IMR-90 (cell line): ENCODE data around the gene TFAP2B. TPM values are rescaled to one million over a fixed set of nuclear protein-coding genes. Genes with fewer than 3 reads are reported as not detected.

Experiments
- ATAC-seq: fragments of 200-7000 bp; cut with Tn5 transposase; 2 replicates; pipeline ENCODE4 v1.9.1; 2020; ENCODE audit warnings: low read depth, mild to moderate bottlenecking, moderate library complexity
- BruUV-seq: library from RNA; stranded (reverse); fragments of 400-500 nt; replicated peaks from 2 replicates; lab custom pipeline; 2021; lab: Mats Ljungman, UMichigan
- CTCF ChIA-PET: fragments of 300-600 bp; formaldehyde crosslinking; extraction: SDS; loops from one replicate; lab custom pipeline; 2021; ENCODE audit warnings: antibody characterized with exemption; lab: Yijun Ruan, JAX
- POLR2A ChIA-PET: fragments of 300-600 bp; sonication (Branson Sonifier 250); formaldehyde crosslinking; loops from one replicate; lab custom pipeline; 2022; ENCODE audit warnings: antibody characterized with exemption; ENCODE audit not compliant: unreplicated experiment; lab: Charles Lee
- DNase-seq: peaks from one replicate; pipeline ENCODE4 v3.0.0; 2013
- H2AFZ ChIP-seq: replicated peaks from 2 replicates; pipeline ENCODE3; 2013; ENCODE audit warnings: low read length, mild to moderate bottlenecking; ENCODE audit not compliant: poor library complexity
- H2AK5ac ChIP-seq: 2 replicates; pipeline ENCODE4 v1.6.1; 2013; ENCODE audit warnings: low read depth, low read length, inconsistent platforms
- H2AK9ac ChIP-seq: replicated peaks from 2 replicates; pipeline ENCODE3; 2013; ENCODE audit warnings: mild to moderate bottlenecking, low read depth, low read length, moderate library complexity; ENCODE audit not compliant: poor library complexity
- H2BK120ac ChIP-seq: 2 replicates; pipeline ENCODE4 v1.6.1; 2013; ENCODE audit warnings: low read depth, low read length, inconsistent platforms
- H2BK15ac ChIP-seq: 3 replicates; pipeline ENCODE4 v1.6.1; 2013; ENCODE audit warnings: low read depth, low read length, inconsistent platforms
- H2BK20ac ChIP-seq: 2 replicates; pipeline ENCODE4 v1.6.1; 2013; ENCODE audit warnings: low read depth, mild to moderate bottlenecking, inconsistent platforms, low read length, moderate library complexity
- H2BK5ac ChIP-seq: 2 replicates; pipeline ENCODE4 v1.6.1; 2013; ENCODE audit warnings: mild to moderate bottlenecking, low read depth, low read length, inconsistent platforms; ENCODE audit not compliant: poor library complexity, severe bottlenecking
- H3K14ac ChIP-seq: replicated peaks from 2 replicates; pipeline ENCODE4 v1.6.1; 2013; ENCODE audit warnings: low read depth, low read length, inconsistent platforms
- H3K18ac ChIP-seq: 2 replicates; pipeline ENCODE4 v1.6.1; 2013; ENCODE audit warnings: low read depth, low read length, control low read depth
- H3K23ac ChIP-seq: 2 replicates; pipeline ENCODE4 v1.6.1; 2013; ENCODE audit warnings: low read depth, low read length, inconsistent platforms
- H3K27ac ChIP-seq: 2 replicates; pipeline ENCODE4 v1.5.1; 2013; ENCODE audit warnings: mild to moderate bottlenecking, control low read depth, low read length; ENCODE audit not compliant: insufficient read depth
- H3K27me3 ChIP-seq: 2 replicates; pipeline ENCODE4 v1.6.1; 2013; ENCODE audit warnings: low read length; ENCODE audit not compliant: control insufficient read depth, insufficient read depth
- H3K36me3 ChIP-seq: 2 replicates; pipeline ENCODE4 v1.6.1; 2013; ENCODE audit warnings: low read length, mixed read lengths; ENCODE audit not compliant: control insufficient read depth, insufficient read depth
- H3K4ac ChIP-seq: 2 replicates; pipeline ENCODE4 v1.6.1; 2013; ENCODE audit warnings: low read depth, low read length, inconsistent platforms
- H3K4me1 ChIP-seq: 2 replicates; pipeline ENCODE4 v1.6.1; 2013; ENCODE audit warnings: low read length, mixed read lengths; ENCODE audit not compliant: control insufficient read depth, insufficient read depth
- H3K4me2 ChIP-seq: 2 replicates; pipeline ENCODE4 v1.6.1; 2013; ENCODE audit warnings: low read depth, mild to moderate bottlenecking, control low read depth, low read length, moderate library complexity
- H3K4me3 ChIP-seq: 2 replicates; pipeline ENCODE4 v1.5.1; 2013; ENCODE audit warnings: low read depth, mild to moderate bottlenecking, control low read depth, low read length, moderate library complexity; ENCODE audit not compliant: insufficient read depth
- H3K56ac ChIP-seq: 2 replicates; pipeline ENCODE4 v1.6.1; 2013; ENCODE audit warnings: low read length, inconsistent platforms; ENCODE audit not compliant: insufficient read depth; ENCODE audit errors: extremely low read depth
- H3K79me1 ChIP-seq, 2 experiments: 2 replicates each; pipeline ENCODE4 v1.6.1; 2013; ENCODE audit warnings: low read length in 2 of 2, inconsistent platforms in 1 of 2, low read depth in 1 of 2
- H3K9ac ChIP-seq: 2 replicates; pipeline ENCODE4 v1.6.1; 2013; ENCODE audit warnings: low read depth, low read length, control low read depth
- H3K9me1 ChIP-seq: 2 replicates; pipeline ENCODE4 v1.6.1; 2013; ENCODE audit warnings: low read length, inconsistent platforms; ENCODE audit not compliant: insufficient read depth
- H3K9me3 ChIP-seq: 2 replicates; pipeline ENCODE4 v1.6.1; 2013; ENCODE audit warnings: low read length; ENCODE audit not compliant: control insufficient read depth, insufficient read depth
- H4K20me1 ChIP-seq: 2 replicates; pipeline ENCODE4 v1.6.1; 2013; ENCODE audit warnings: low read length, inconsistent platforms; ENCODE audit not compliant: insufficient read depth
- H4K5ac ChIP-seq: 2 replicates; pipeline ENCODE4 v1.6.1; 2013; ENCODE audit warnings: mild to moderate bottlenecking, low read depth, low read length, control low read depth
- H4K8ac ChIP-seq, 2 experiments: 2 replicates each; pipeline ENCODE4 v1.6.1; 2013; ENCODE audit warnings: low read depth in 2 of 2, low read length in 2 of 2, control low read depth in 1 of 2, inconsistent platforms in 1 of 2
- H4K91ac ChIP-seq: 2 replicates; pipeline ENCODE4 v1.6.1; 2013; ENCODE audit warnings: low read depth, low read length, inconsistent platforms; ENCODE audit not compliant: insufficient read depth
- CHD1 ChIP-seq: IDR thresholded peaks from 2 replicates; pipeline ENCODE4 v1.6.1; 2012; ENCODE audit warnings: low read depth, low read length, improper control_type of control experiment
- CTCF ChIP-seq: conservative IDR thresholded peaks from 2 replicates; pipeline ENCODE4 v1.5.1; 2012; ENCODE audit warnings: mild to moderate bottlenecking, low read depth, low read length, improper control_type of control experiment
- MAZ ChIP-seq: IDR thresholded peaks from 2 replicates; pipeline ENCODE4 v1.6.1; 2012; ENCODE audit warnings: low read depth, mild to moderate bottlenecking, low read length, improper control_type of control experiment, moderate library complexity, borderline replicate concordance
- WGBS, 2 experiments: methylation state at CpG; one replicate each; pipeline versions ENCODE4 v1.1.5 to v1.1.7; 2013; ENCODE audit warnings: missing lambda C conversion rate in 2 of 2; ENCODE audit not compliant: insufficient read length in 1 of 2; ENCODE audit errors: extremely low coverage in 2 of 2; 5-methylcytosine and 5-hydroxymethylcytosine counted together
- dilution Hi-C: fragments of 300-500 bp; cut with HindIII; formaldehyde crosslinking; loops from one replicate; pipeline ENCODE4 v1.14.3; 2018; ENCODE audit warnings: low sequenced_read_pairs; ENCODE audit not compliant: unreplicated experiment
- in situ Hi-C: fragments of 300-500 bp; cut with MboI; formaldehyde crosslinking; loops from 3 replicates; pipeline ENCODE4 v1.14.3; 2019; ENCODE audit warnings: low sequenced_read_pairs, inconsistent platforms, mixed read lengths
- intact Hi-C: fragments of 100-400 bp; cut with micrococcal nuclease; formaldehyde crosslinking; loops from 2 replicates; pipeline ENCODE4 v1.10.0; 2022
- polyA plus RNA-seq, 3 experiments: library from polyadenylated mRNA; depleted of rRNA; stranded (reverse); fragments of >200 nt; gene quantifications; 2 replicates each; pipeline ENCODE4 v1.2.3, GENCODE V29; 2012; ENCODE audit warnings: low replicate concordance in 1 of 3
- total RNA-seq: library from RNA; depleted of rRNA; stranded (reverse); fragments of >200 nt; gene quantifications from 2 replicates; pipeline ENCODE4 v1.2.3, GENCODE V29; 2012

TFAP2B gene
- total and polyA plus RNA-seq, 2 of the 4 experiments (the other 2 are of a cell fraction): not detected

DNA sequence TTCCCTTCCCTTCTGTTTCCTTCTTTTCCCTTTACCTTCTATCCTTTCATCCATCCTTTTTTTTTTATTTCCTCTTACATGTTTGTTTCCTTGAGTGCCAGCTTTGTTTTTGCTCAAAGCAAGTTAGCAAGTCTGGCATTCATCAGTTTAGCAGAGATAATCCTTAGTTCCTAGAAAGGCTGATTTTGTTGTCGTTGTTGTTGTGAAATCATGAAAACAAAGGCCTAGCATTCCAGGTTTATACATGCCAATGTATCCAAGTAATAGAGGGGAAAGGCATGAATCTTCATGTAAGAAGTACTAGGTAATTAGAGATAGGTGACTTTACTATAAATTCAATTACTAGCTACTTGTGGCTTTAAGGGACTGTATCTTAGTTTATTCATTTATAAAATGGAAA lies 45.9 kb downstream of the TFAP2B start:
- Histone ChIP-seq H2BK20ac (no peak overlapping the region), H3K36me3 (no peaks in the 10 kb centered on the region), H3K27me3 (no peaks in the 10 kb centered on the region), H4K8ac (no peak overlapping the region), H2AFZ (no peak overlapping the region), H3K14ac (no peak overlapping the region), H4K5ac (no peak overlapping the region), H3K4me1 (no peaks in the 10 kb centered on the region), H2BK15ac (no peak overlapping the region), H4K20me1 (no peaks in the 10 kb centered on the region), H2AK5ac (no peak overlapping the region), H3K23ac (no peak overlapping the region), H3K9me1 (no peaks in the 10 kb centered on the region), H4K91ac (no peak overlapping the region), H2BK120ac (no peak overlapping the region), H3K79me1 (no peaks in the 10 kb centered on the region), H3K18ac (no peak overlapping the region), H3K4me3 (no peak overlapping the region), H2AK9ac (no peak overlapping the region), H3K9me3 (no peaks in the 10 kb centered on the region), H3K56ac (no peak overlapping the region), H3K27ac (no peak overlapping the region), H3K4me2 (no peak overlapping the region), H2BK5ac (no peak overlapping the region), H3K9ac (no peak overlapping the region), H3K4ac (no peak overlapping the region)
- whole genome bisulfite sequencing, 2 experiments: no CpG with 5 or more reads among the region's 1 CpG
- POLR2A ChIA-PET: no interaction called here
- no peak for ATAC-seq
- in situ Hi-C loops: no loop called here
- TF ChIP-seq CHD1: no peak
- TF ChIP-seq MAZ: no peak
- no peak for TF ChIP-seq CTCF
- intact Hi-C loops: no loop called here
- DNase-seq: no peak
- CTCF ChIA-PET: interaction anchor here (0.6 to 0.7 kb wide), 2 partner anchors 130 to 1109 kb away, joined by 5 read pairs; no protein-coding TSS in a partner anchor
- no TSS peak for BruUV-seq
- dilution Hi-C loops: no loop called here
